HepG2 (cell line): Measurements from ENCODE around the gene CYP2W1. TPM values are rescaled to one million over a fixed set of nuclear protein-coding genes. Genes with fewer than 3 reads are reported as not detected.

ENCODE experiments used
- ATF1 ChIP-seq: IDR thresholded peaks from 2 replicates; pipeline ENCODE4 v1.6.1; 2016; ENCODE audit warnings: mild to moderate bottlenecking, control low read depth
- CCDC6 ChIP-seq: sonication (generic); formaldehyde crosslinking; IDR thresholded peaks from 2 replicates; pipeline ENCODE4 v1.8.1; 2022; ENCODE audit warnings: mild to moderate bottlenecking, missing genetic modification reagents, moderate library complexity
- CERS6 ChIP-seq: sonication (generic); formaldehyde crosslinking; IDR thresholded peaks from 2 replicates; pipeline ENCODE4 v1.5.0; 2020; ENCODE audit warnings: missing genetic modification reagents
- DNMT3B ChIP-seq: conservative IDR thresholded peaks from 2 replicates; pipeline ENCODE4 v1.6.1; 2016; ENCODE audit warnings: missing biosample characterization, control low read depth
- ELF4 ChIP-seq: sonication (generic); formaldehyde crosslinking; IDR thresholded peaks from 2 replicates; pipeline ENCODE4 v1.5.0; 2020; ENCODE audit warnings: missing genetic modification reagents, mild to moderate bottlenecking, moderate library complexity, borderline replicate concordance
- ETS1 ChIP-seq: sonication (generic); formaldehyde crosslinking; IDR thresholded peaks from 2 replicates; pipeline ENCODE4 v1.4.0; 2020; ENCODE audit warnings: missing genetic modification reagents
- FOXO4 ChIP-seq: sonication (generic); formaldehyde crosslinking; conservative IDR thresholded peaks from 2 replicates; pipeline ENCODE4 v1.8.1; 2023; ENCODE audit warnings: missing genetic modification reagents
- GLI4 ChIP-seq: sonication (generic); formaldehyde crosslinking; IDR thresholded peaks from 2 replicates; pipeline ENCODE4 v1.5.1; 2020; ENCODE audit warnings: missing genetic modification reagents, mild to moderate bottlenecking, moderate library complexity, borderline replicate concordance
- HHEX ChIP-seq: IDR thresholded peaks from 2 replicates; pipeline ENCODE4 v1.6.1; 2016; ENCODE audit warnings: control low read depth
- HNRNPL ChIP-seq: fragments of 200-400 bp; formaldehyde crosslinking; IDR thresholded peaks from 2 replicates; pipeline ENCODE4 v1.6.1; 2017; ENCODE audit warnings: mild to moderate bottlenecking, low read depth, low read length
- KAT8 ChIP-seq: IDR thresholded peaks from 2 replicates; pipeline ENCODE4 v1.6.1; 2016; ENCODE audit warnings: missing genetic modification reagents, missing compliant biosample characterization
- KLF12 ChIP-seq: sonication (generic); formaldehyde crosslinking; IDR thresholded peaks from 2 replicates; pipeline ENCODE4 v1.4.0; 2020; ENCODE audit warnings: missing genetic modification reagents, borderline replicate concordance
- KMT2B ChIP-seq: IDR thresholded peaks from 2 replicates; pipeline ENCODE4 v1.6.1; 2016; ENCODE audit warnings: missing genetic modification reagents, missing compliant biosample characterization
- MED8 ChIP-seq: sonication (generic); formaldehyde crosslinking; IDR thresholded peaks from 2 replicates; pipeline ENCODE4 v1.8.1; 2023; ENCODE audit warnings: mild to moderate bottlenecking, missing genetic modification reagents; ENCODE audit not compliant: insufficient replicate concordance
- MIER3 ChIP-seq: IDR thresholded peaks from 2 replicates; pipeline ENCODE4 v1.6.1; 2016; ENCODE audit warnings: missing compliant biosample characterization, borderline replicate concordance
- NCOA5 ChIP-seq: sonication (generic); formaldehyde crosslinking; IDR thresholded peaks from 2 replicates; pipeline ENCODE4 v1.4.0; 2020; ENCODE audit warnings: missing genetic modification reagents
- NFIC ChIP-seq: IDR thresholded peaks from 2 replicates; pipeline ENCODE4 v1.6.1; 2012; ENCODE audit warnings: mild to moderate bottlenecking, low read length, inconsistent platforms
- PCBP2 ChIP-seq: fragments of 200-400 bp; formaldehyde crosslinking; optimal IDR thresholded peaks from 2 replicates; pipeline ENCODE3; 2018; ENCODE audit warnings: low read length, low read depth; ENCODE audit not compliant: poor library complexity, severe bottlenecking
- XRCC5 ChIP-seq: fragments of 200-400 bp; formaldehyde crosslinking; optimal IDR thresholded peaks from 2 replicates; pipeline ENCODE3; 2017; ENCODE audit warnings: mild to moderate bottlenecking, low read length
- YY1 ChIP-seq: IDR thresholded peaks from 2 replicates; pipeline ENCODE4 v1.6.1; 2011; ENCODE audit warnings: low read length, low read depth, moderate library complexity, mild to moderate bottlenecking; ENCODE audit not compliant: insufficient read depth, insufficient replicate concordance
- ZFP36 ChIP-seq: fragments of 150-350 bp; IDR thresholded peaks from 2 replicates; pipeline ENCODE4 v1.6.1; 2018; ENCODE audit warnings: borderline replicate concordance, low read length, low read depth; ENCODE audit not compliant: partially characterized antibody
- ZNF138 ChIP-seq: sonication (generic); formaldehyde crosslinking; IDR thresholded peaks from 2 replicates; pipeline ENCODE4 v1.5.0; 2020; ENCODE audit warnings: mild to moderate bottlenecking, low read depth, missing genetic modification reagents
- ZNF253 ChIP-seq: sonication (generic); formaldehyde crosslinking; IDR thresholded peaks from 2 replicates; pipeline ENCODE4 v1.8.0; 2022; ENCODE audit warnings: mild to moderate bottlenecking, missing genetic modification reagents, borderline replicate concordance
- ZNF274 ChIP-seq: sonication (generic); formaldehyde crosslinking; IDR thresholded peaks from 2 replicates; pipeline ENCODE4 v1.5.1; 2020; ENCODE audit warnings: mild to moderate bottlenecking, missing genetic modification reagents
- ZNF282 ChIP-seq: fragments of 450-650 bp; IDR thresholded peaks from 2 replicates; pipeline ENCODE4 v1.6.1; 2018; ENCODE audit not compliant: partially characterized antibody
- ZNF329 ChIP-seq: sonication (generic); formaldehyde crosslinking; IDR thresholded peaks from 2 replicates; pipeline ENCODE4 v1.9.0; 2021; ENCODE audit warnings: low read depth, mild to moderate bottlenecking, missing genetic modification reagents
- ZNF569 ChIP-seq: sonication (generic); formaldehyde crosslinking; IDR thresholded peaks from 2 replicates; pipeline ENCODE4 v1.5.0; 2020; ENCODE audit warnings: mild to moderate bottlenecking, missing genetic modification reagents, moderate library complexity, borderline replicate concordance
- ZNF629 ChIP-seq: sonication (generic); formaldehyde crosslinking; conservative IDR thresholded peaks from 2 replicates; pipeline ENCODE4 v1.5.0; 2020; ENCODE audit warnings: missing genetic modification reagents
- ZNF652 ChIP-seq: IDR thresholded peaks from 2 replicates; pipeline ENCODE4 v1.6.1; 2016; ENCODE audit warnings: low read depth, borderline replicate concordance
- ZNF709 ChIP-seq: sonication (generic); formaldehyde crosslinking; IDR thresholded peaks from 2 replicates; pipeline ENCODE4 v1.5.0; 2020; ENCODE audit warnings: mild to moderate bottlenecking, missing genetic modification reagents
- polyA plus RNA-seq, 8 experiments: library from polyadenylated mRNA; depleted of rRNA in 3 of 8; stranded (reverse) in 7 of 8; unstranded in 1 of 8; fragments of >200 nt; fragmentation: Illumina TruSeq in 4 of 8; extraction: Trizol in 4 of 8; gene quantifications; 2 replicates each; pipeline versions ENCODE4 v1.2.1 to v1.2.3, GENCODE V29; 2011 to 2016; ENCODE audit warnings: low read depth in 4 of 8, missing spikeins in 1 of 8, mixed read lengths in 1 of 8; ENCODE audit not compliant: insufficient read depth in 1 of 8
- total RNA-seq, 5 experiments: library from RNA; depleted of rRNA; stranded (reverse); fragments of >200 nt; fragmentation: Illumina TruSeq; extraction: Trizol; gene quantifications; 2 replicates each; pipeline ENCODE4 v1.2.3, GENCODE V29; 2016; ENCODE audit warnings: low read depth in 1 of 5

CYP2W1 gene
- total and polyA plus RNA-seq, 2 of the 13 experiments (the other 11 are each of a cell fraction or from before 2014, with no cell fraction given): 19.5 to 31.7 TPM

- no peak for TF ChIP-seq ELF4 (CRISPR knock-in tag)
- no peak for TF ChIP-seq ZNF569
- TF ChIP-seq FOXO4 (CRISPR knock-in tag): no peak
- no peak for TF ChIP-seq DNMT3B (CRISPR knock-in tag)
- TF ChIP-seq KLF12: peak; percentile 35; the same call in 1 of the 2 replicates
- no peak for TF ChIP-seq XRCC5
- TF ChIP-seq ZNF253 (CRISPR knock-in tag): no peak
- no peak for TF ChIP-seq GLI4 (CRISPR knock-in tag)
- TF ChIP-seq PCBP2: no peak
- no peak for TF ChIP-seq NCOA5 (CRISPR knock-in tag)
- TF ChIP-seq KAT8 (CRISPR knock-in tag): peak; percentile 31; the same call in 1 of the 2 replicates
- no peak for TF ChIP-seq HHEX
- TF ChIP-seq CERS6 (CRISPR knock-in tag): no peak
- TF ChIP-seq MIER3 (CRISPR knock-in tag): no peak
- TF ChIP-seq HNRNPL: no peak; the same call in none of the 2 replicates
- no peak for TF ChIP-seq ZNF652 (CRISPR knock-in tag)
- TF ChIP-seq ZNF274 (CRISPR knock-in tag): no peak
- TF ChIP-seq ZNF709: peak; percentile 67; the same call in 1 of the 2 replicates
- no peak for TF ChIP-seq ZNF629
- no peak for TF ChIP-seq ZFP36
- no peak for TF ChIP-seq NFIC
- TF ChIP-seq MED8 (CRISPR knock-in tag): peak; percentile 48
- no peak for TF ChIP-seq ZNF138 (CRISPR knock-in tag)
- TF ChIP-seq ATF1 (CRISPR knock-in tag): no peak
- TF ChIP-seq ZNF329: no peak
- no peak for TF ChIP-seq ZNF282
- no peak for TF ChIP-seq YY1
- TF ChIP-seq ETS1 (CRISPR knock-in tag): no peak
- TF ChIP-seq KMT2B (CRISPR knock-in tag): peak; percentile 58; the same call in 1 of the 2 replicates
- no peak for TF ChIP-seq CCDC6 (CRISPR knock-in tag)
These were observed at the start of gene CYP2W1 (continued) for GRCh38 chr7:983004-983615.
